ENCODE measurements around the gene RRP12. TPM values are rescaled to one million over a fixed set of nuclear protein-coding genes. Genes with fewer than 3 reads are reported as not detected.

RRP12 gene
- total RNA-seq, 6 experiments from 2014 or later = 6.7 to 23.2 (median 10.2) TPM

- peaks cover 0 to 11% (median 5%) of the 10 kb centered on the region in 4 donors for H3K36me3 ChIP-seq
- ATAC-seq = peak in 3 of 4 donors; percentile 33 to 53 (median 53)
- intact Hi-C loops (cut with DNase I) = no loop called here
These were observed 24.7 kb downstream of the RRP12 start for GRCh38 chr10:97376413-97376812.

GRCh38 chr10:97373456-97373855 is 27.7 kb downstream of the RRP12 start:
- Histone ChIP-seq H3K36me3 (peaks cover 0 to 12% (median 6%) of the 10 kb centered on the region in 4 donors), H3K9me3 (no peaks in the 10 kb centered on the region), H3K27me3 (no peaks in the 10 kb centered on the region), H3K4me1 (no peaks in the 10 kb centered on the region), H3K4me3 (no peak overlapping the region), H3K27ac (no peak overlapping the region)
- intact Hi-C loops (cut with DNase I) = no loop called here
- TF ChIP-seq CTCF (IDR thresholded peaks at IDR 0.05) = no peak
- no peak for TF ChIP-seq POLR2A (IDR thresholded peaks at IDR 0.05)
- DNase-seq = no peak
- WGBS (ENCODE audit: insufficient coverage, low coverage, low lambda C conversion rate, missing lambda C conversion rate) = no CpG with 5 or more reads among the region's 10 CpGs
- ATAC-seq = no peak

More at GRCh38 chr10:97376413-97376812, 24.7 kb downstream of the RRP12 start:
- TF ChIP-seq CTCF (IDR thresholded peaks at IDR 0.05) (no peak), POLR2A (IDR thresholded peaks at IDR 0.05) (no peak)
- DNase-seq = no peak
- Histone ChIP-seq H3K27ac (no peak overlapping the region), H3K27me3 (no peaks in the 10 kb centered on the region), H3K4me3 (no peak overlapping the region), H3K4me1 (no peaks in the 10 kb centered on the region), H3K9me3 (no peaks in the 10 kb centered on the region)
- WGBS (ENCODE audit: insufficient coverage, low coverage, low lambda C conversion rate, missing lambda C conversion rate) = 64% methylated on average over 5 of the region's 6 CpGs

- WGBS (ENCODE audit: insufficient coverage, low coverage, low lambda C conversion rate, missing lambda C conversion rate) = 89% methylated on average over 3 of the region's 7 CpGs
- no peaks in the 10 kb centered on the region for H3K4me1 ChIP-seq
- H3K27ac ChIP-seq = no peak overlapping the region
- H3K9me3 ChIP-seq = no peaks in the 10 kb centered on the region
- intact Hi-C loops (cut with DNase I) = no loop called here
- ATAC-seq (peak; percentile 11 to 35 (median 26)), DNase-seq (no peak)
- H3K27me3 ChIP-seq = no peaks in the 10 kb centered on the region
- no peak overlapping the region for H3K4me3 ChIP-seq
- TF ChIP-seq POLR2A (IDR thresholded peaks at IDR 0.05) (no peak), CTCF (IDR thresholded peaks at IDR 0.05) (no peak)
- H3K36me3 ChIP-seq = peaks cover 0 to 12% (median under 1%) of the 10 kb centered on the region in 4 donors
These were observed 28.8 kb downstream of the RRP12 start for GRCh38 chr10:97372233-97372875.

- intact Hi-C loops (cut with DNase I) = no loop called here
- no peaks in the 10 kb centered on the region for H3K4me1 ChIP-seq
- DNase-seq (no peak), ATAC-seq (no peak)
- WGBS (ENCODE audit: insufficient coverage, low coverage, low lambda C conversion rate, missing lambda C conversion rate) = 100% methylated on average over 1 of the region's 7 CpGs
- H3K27ac ChIP-seq = no peak overlapping the region
- no peaks in the 10 kb centered on the region for H3K27me3 ChIP-seq
- no peaks in the 10 kb centered on the region for H3K9me3 ChIP-seq
- TF ChIP-seq POLR2A (IDR thresholded peaks at IDR 0.05) (no peak), CTCF (IDR thresholded peaks at IDR 0.05) (no peak)
- H3K36me3 ChIP-seq = peaks cover 0 to 12% (median 0%) of the 10 kb centered on the region in 4 donors
- H3K4me3 ChIP-seq = no peak overlapping the region
These were observed 29.4 kb downstream of the RRP12 start for GRCh38 chr10:97371696-97372095.
